Lower leg skin (tissue), 3 donors: ENCODE data around the gene TMPRSS13.

Experiments used
- POLR2A ChIP-seq, 2 donors: fragments of 450-650 bp; IDR thresholded peaks; one replicate each; pipeline ENCODE4 v1.6.1; 2016 to 2017; ENCODE audit warnings: antibody characterized with exemption in 2 of 2, mild to moderate bottlenecking in 1 of 2, moderate library complexity in 1 of 2
- TF ChIP-seq, protein P1 (sequence below), 3 donors: fragments of 450-650 bp; IDR thresholded peaks; one replicate each; pipeline ENCODE4 v1.5.1; 2016; ENCODE audit warnings: antibody characterized with exemption in 3 of 3, mild to moderate bottlenecking in 3 of 3, moderate library complexity in 2 of 3

DNA sequence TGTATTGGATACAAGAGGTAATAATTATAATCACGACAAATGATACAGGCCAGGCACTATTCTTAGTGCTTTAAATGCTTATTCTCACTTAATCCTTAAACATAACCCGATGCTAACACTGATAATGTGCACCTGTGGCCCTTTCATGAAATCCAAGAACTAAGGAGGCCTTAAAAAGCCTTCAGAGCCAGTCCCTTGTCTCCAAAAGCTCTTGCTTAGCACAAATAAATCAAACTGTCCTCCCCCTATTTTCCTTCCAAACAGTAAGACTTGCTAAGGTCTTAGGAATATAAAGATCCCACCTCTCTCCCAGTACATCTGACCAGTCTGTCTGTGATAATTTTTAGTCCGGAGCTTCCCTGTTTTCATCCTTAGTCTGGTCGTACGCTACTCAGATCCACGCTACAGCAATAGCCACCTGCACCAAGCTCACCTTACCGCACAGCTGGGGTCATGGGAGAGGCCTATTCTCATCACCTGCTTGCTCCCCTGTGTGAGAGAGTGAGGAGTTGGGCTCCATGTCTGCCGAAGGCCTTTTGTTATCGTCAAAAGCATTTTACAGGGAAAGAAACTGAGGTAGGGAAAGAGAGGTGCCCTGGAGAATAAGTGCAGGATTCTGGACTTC is 69.6 kb downstream of the TMPRSS13 start:
- TF ChIP-seq, protein P1, sequence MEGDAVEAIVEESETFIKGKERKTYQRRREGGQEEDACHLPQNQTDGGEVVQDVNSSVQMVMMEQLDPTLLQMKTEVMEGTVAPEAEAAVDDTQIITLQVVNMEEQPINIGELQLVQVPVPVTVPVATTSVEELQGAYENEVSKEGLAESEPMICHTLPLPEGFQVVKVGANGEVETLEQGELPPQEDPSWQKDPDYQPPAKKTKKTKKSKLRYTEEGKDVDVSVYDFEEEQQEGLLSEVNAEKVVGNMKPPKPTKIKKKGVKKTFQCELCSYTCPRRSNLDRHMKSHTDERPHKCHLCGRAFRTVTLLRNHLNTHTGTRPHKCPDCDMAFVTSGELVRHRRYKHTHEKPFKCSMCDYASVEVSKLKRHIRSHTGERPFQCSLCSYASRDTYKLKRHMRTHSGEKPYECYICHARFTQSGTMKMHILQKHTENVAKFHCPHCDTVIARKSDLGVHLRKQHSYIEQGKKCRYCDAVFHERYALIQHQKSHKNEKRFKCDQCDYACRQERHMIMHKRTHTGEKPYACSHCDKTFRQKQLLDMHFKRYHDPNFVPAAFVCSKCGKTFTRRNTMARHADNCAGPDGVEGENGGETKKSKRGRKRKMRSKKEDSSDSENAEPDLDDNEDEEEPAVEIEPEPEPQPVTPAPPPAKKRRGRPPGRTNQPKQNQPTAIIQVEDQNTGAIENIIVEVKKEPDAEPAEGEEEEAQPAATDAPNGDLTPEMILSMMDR (IDR thresholded peaks at IDR 0.05): no peak
- no peak for TF ChIP-seq POLR2A (IDR thresholded peaks at IDR 0.05)
